Adrenal gland (tissue), 5 donors: ENCODE results near the gene PITPNB.

Experiments
- CTCF ChIP-seq, 6 experiments: fragments of 450-650 bp in 4 of 6; fragments of 200-600 bp in 2 of 6; sonication (generic) in 1 of 6; IDR thresholded peaks; 1 replicate in 5 of 6; 2 replicates in 1 of 6; pipeline versions ENCODE4 v1.5.1 to v1.8.0; 2016 to 2021; ENCODE audit warnings: antibody characterized with exemption in 6 of 6, mild to moderate bottlenecking in 2 of 6, moderate library complexity in 1 of 6
- POLR2A ChIP-seq, 2 donors: fragments of 450-650 bp; IDR thresholded peaks; one replicate each; pipeline ENCODE4 v1.6.1; 2017; ENCODE audit warnings: antibody characterized with exemption in 2 of 2, mild to moderate bottlenecking in 2 of 2, moderate library complexity in 1 of 2
- donor health status: DM: no; HTN: no; CAD: no.

- TF ChIP-seq CTCF (IDR thresholded peaks at IDR 0.05) (no peak), POLR2A (IDR thresholded peaks at IDR 0.05) (no peak)
Observed at GRCh38 chr22:27805841-27806240, 113.2 kb downstream of the PITPNB start.
